Stomach (tissue), 9 donors: Measurements from ENCODE around the gene DST. TPM values are rescaled to one million over a fixed set of nuclear protein-coding genes. Genes with fewer than 3 reads are reported as not detected.
A peak's percentile ranks its signal among the peaks of the same experiment; 100 is the strongest.

Experiments used
- DNase-seq, 2 donors: peaks; one replicate each; pipeline versions ENCODE4 v3.0.0 to v3.0.0-alpha.2; 2013 to 2019
- H3K27ac ChIP-seq, 5 donors: fragments of 200-600 bp in 4 of 5; sonication (generic) in 4 of 5; one replicate each; pipeline ENCODE4 v1.5.1; 2013 to 2019; ENCODE audit warnings: mild to moderate bottlenecking in 1 of 5, moderate library complexity in 1 of 5
- H3K27me3 ChIP-seq, 3 donors: fragments of 200-600 bp; sonication (generic); one replicate each; pipeline ENCODE4 v1.5.1; 2017 to 2019; ENCODE audit warnings: mixed run types in 1 of 3
- H3K36me3 ChIP-seq, 4 donors: fragments of 200-600 bp; sonication (generic); 1 replicate in 3 of 4; 2 replicates in 1 of 4; pipeline ENCODE4 v1.5.1; 2016 to 2019
- H3K4me1 ChIP-seq, 4 donors: fragments of 200-600 bp; sonication (generic); one replicate each; pipeline ENCODE4 v1.5.1; 2016 to 2019
- H3K4me3 ChIP-seq, 4 donors: fragments of 200-600 bp; sonication (generic) in 3 of 4; one replicate each; pipeline ENCODE4 v1.5.1; 2016 to 2019; ENCODE audit warnings: mild to moderate bottlenecking in 1 of 4
- H3K9me3 ChIP-seq, 4 donors: fragments of 200-600 bp; sonication (generic); one replicate each; pipeline ENCODE4 v1.5.1; 2016 to 2019
- CTCF ChIP-seq, 7 experiments: fragments of 450-650 bp in 4 of 7; fragments of 200-600 bp in 3 of 7; sonication (generic) in 3 of 7; IDR thresholded peaks; one replicate each; pipeline ENCODE4 v1.5.1; 2016 to 2019; ENCODE audit warnings: antibody characterized with exemption in 7 of 7, control low read depth in 2 of 7, mild to moderate bottlenecking in 1 of 7
- EP300 ChIP-seq: sonication (generic); formaldehyde crosslinking; IDR thresholded peaks from one replicate; pipeline ENCODE4 v1.6.1; 2017; ENCODE audit warnings: antibody characterized with exemption
- POLR2A ChIP-seq, 4 donors: fragments of 450-650 bp; IDR thresholded peaks; one replicate each; pipeline ENCODE4 v1.6.1; 2016; ENCODE audit warnings: antibody characterized with exemption in 4 of 4, control low read depth in 2 of 4, mild to moderate bottlenecking in 1 of 4, moderate library complexity in 1 of 4
- POLR2AphosphoS5 ChIP-seq, 3 donors: sonication (generic); formaldehyde crosslinking; IDR thresholded peaks; one replicate each; pipeline ENCODE4 v1.6.1; 2016; ENCODE audit warnings: antibody characterized with exemption in 3 of 3
- WGBS, 5 donors: extraction: QIAGEN DNeasy Blood & Tissue Kit in 3 of 5; methylation state at CpG; one replicate each; pipeline versions ENCODE4 v1.1.5 to v1.1.7; 2013 to 2018; 5-methylcytosine and 5-hydroxymethylcytosine counted together
- intact Hi-C: fragments of 100-400 bp; cut with DNase I; formaldehyde crosslinking; loops from one replicate; pipeline ENCODE4 v1.15.1; 2023; ENCODE audit warnings: low total_unique reads
- polyA plus RNA-seq, 3 donors: library from polyadenylated mRNA; stranded (reverse); fragments of 200-250 nt; gene quantifications; one replicate each; pipeline ENCODE4 v1.2.3, GENCODE V29; 2013
- total RNA-seq, 5 donors: library from RNA; depleted of rRNA; stranded (reverse); fragments of >200 nt; gene quantifications; one replicate each; pipeline versions ENCODE4 v1.1.0 to v1.2.3, GENCODE V29; 2014 to 2016
- donor health status: healthy with polysubstance abuse.
- donor health status: Bipolar disorder and iron deficiency.
- donor health status: healthy.

The DST gene
- total and polyA plus RNA-seq, 8 donors: 16.3 to 623 (median 200) TPM

GRCh38 chr6:56581296-56581925 lies 61.3 kb downstream of the DST start:
- 44 to 71% (median 55%) methylated on average over 4 of the region's 4 CpGs for WGBS, 5 donors
- Histone ChIP-seq H3K27ac (no peak overlapping the region), H3K4me1 (no peaks in the 10 kb centered on the region), H3K36me3 (peaks cover 0 to 17% (median 14%) of the 10 kb centered on the region in 4 donors), H3K4me3 (no peak overlapping the region), H3K9me3 (no peaks in the 10 kb centered on the region), H3K27me3 (no peaks in the 10 kb centered on the region)
- intact Hi-C loops: no loop called here
- peak in 1 of 2 donors; percentile 71 for DNase-seq
- TF ChIP-seq EP300 (no peak), POLR2A (IDR thresholded peaks at IDR 0.05) (no peak), CTCF (IDR thresholded peaks at IDR 0.05) (no peak), POLR2AphosphoS5 (IDR thresholded peaks at IDR 0.05) (no peak)

- Histone ChIP-seq H3K4me1 (no peaks in the 10 kb centered on the region), H3K27ac (no peak overlapping the region), H3K4me3 (no peak overlapping the region), H3K36me3 (peaks cover 0 to 22% (median 19%) of the 10 kb centered on the region in 4 donors), H3K9me3 (no peaks in the 10 kb centered on the region), H3K27me3 (no peaks in the 10 kb centered on the region)
- TF ChIP-seq POLR2A (IDR thresholded peaks at IDR 0.05): no peak
- no peak for TF ChIP-seq CTCF (IDR thresholded peaks at IDR 0.05)
- WGBS, 5 donors: 93 to 97% (median 94%) methylated on average over 5 of the region's 5 CpGs
- DNase-seq: no peak
- intact Hi-C loops: no loop called here
Measured at GRCh38 chr6:56580271-56580670, 62.4 kb downstream of the DST start.

GRCh38 chr6:56579155-56579851 lies 63.4 kb downstream of the DST start:
- no peak for DNase-seq
- WGBS, 5 donors: 68 to 84% (median 77%) methylated on average over 2 of the region's 2 CpGs
- TF ChIP-seq POLR2A (IDR thresholded peaks at IDR 0.05) (no peak), POLR2AphosphoS5 (IDR thresholded peaks at IDR 0.05) (no peak), CTCF (IDR thresholded peaks at IDR 0.05) (no peak), EP300 (no peak)
- no peak overlapping the region for H3K4me3 ChIP-seq
- H3K27me3 ChIP-seq: no peaks in the 10 kb centered on the region
- H3K9me3 ChIP-seq: no peaks in the 10 kb centered on the region
- H3K4me1 ChIP-seq: no peaks in the 10 kb centered on the region
- intact Hi-C loops: no loop called here
- peaks cover 0 to 22% (median 19%) of the 10 kb centered on the region in 4 donors for H3K36me3 ChIP-seq
- no peak overlapping the region for H3K27ac ChIP-seq

- Histone ChIP-seq H3K4me1 (peaks cover 0 to 14% (median 2%) of the 10 kb centered on the region in 4 donors), H3K27me3 (no peaks in the 10 kb centered on the region), H3K27ac (no peak overlapping the region), H3K4me3 (no peak overlapping the region), H3K36me3 (peaks cover 0 to 23% (median 21%) of the 10 kb centered on the region in 4 donors), H3K9me3 (no peaks in the 10 kb centered on the region)
- intact Hi-C loops: no loop called here
- DNase-seq: no peak
- TF ChIP-seq POLR2A (IDR thresholded peaks at IDR 0.05) (no peak), EP300 (no peak), CTCF (IDR thresholded peaks at IDR 0.05) (no peak), POLR2AphosphoS5 (IDR thresholded peaks at IDR 0.05) (no peak)
- WGBS, 5 donors: 81 to 91% (median 85%) methylated on average over 3 of the region's 3 CpGs
Measured at GRCh38 chr6:56575736-56576135, 67.0 kb downstream of the DST start.
